HG02759 (cell line): ENCODE results near the gene FAM78A.

Experiments used
- ATAC-seq: cut with Tn5 transposase; IDR thresholded peaks from one replicate; pipeline ENCODE4 v1.9.1; 2021; ENCODE audit warnings: mild to moderate bottlenecking, moderate library complexity; ENCODE audit not compliant: unreplicated experiment

Gene FAM78A

GRCh38 chr9:131240047-131240921 lies 36.0 kb downstream of the FAM78A start:
- no peak for ATAC-seq

- ATAC-seq: no peak
Measured at GRCh38 chr9:131239161-131239975, 36.9 kb downstream of the FAM78A start.

- peak; percentile 26 for ATAC-seq
Measured at GRCh38 chr9:131238402-131239021, 37.8 kb downstream of the FAM78A start.

- ATAC-seq: peak; percentile 90
Measured at GRCh38 chr9:131237931-131238401, 38.3 kb downstream of the FAM78A start.

- no peak for ATAC-seq
Measured at GRCh38 chr9:131237291-131237690, 39.0 kb downstream of the FAM78A start.

GRCh38 chr9:131236761-131237160 lies 39.5 kb downstream of the FAM78A start:
- ATAC-seq: no peak

GRCh38 chr9:131236161-131236560 lies 40.1 kb downstream of the FAM78A start:
- no peak for ATAC-seq

GRCh38 chr9:131235480-131235851 lies 40.8 kb downstream of the FAM78A start:
- ATAC-seq: no peak

- ATAC-seq: no peak
Measured at GRCh38 chr9:131234799-131235479, 41.4 kb downstream of the FAM78A start.

GRCh38 chr9:131233995-131234394 lies 42.3 kb downstream of the FAM78A start:
- ATAC-seq: no peak

GRCh38 chr9:131233556-131233955 lies 42.8 kb downstream of the FAM78A start:
- no peak for ATAC-seq

GRCh38 chr9:131228988-131229387 lies 47.3 kb downstream of the FAM78A start:
- ATAC-seq: no peak

- no peak for ATAC-seq
Measured at GRCh38 chr9:131227959-131228460, 48.3 kb downstream of the FAM78A start.

GRCh38 chr9:131227112-131227958 lies 49.0 kb downstream of the FAM78A start:
- ATAC-seq: no peak

GRCh38 chr9:131226226-131226625 lies 50.1 kb downstream of the FAM78A start:
- ATAC-seq: no peak

GRCh38 chr9:131222460-131222859 lies 53.9 kb downstream of the FAM78A start:
- no peak for ATAC-seq

- no peak for ATAC-seq
Measured at GRCh38 chr9:131220485-131220884, 55.8 kb downstream of the FAM78A start.

GRCh38 chr9:131218370-131218769 lies 57.9 kb downstream of the FAM78A start:
- ATAC-seq: no peak

GRCh38 chr9:131217331-131218031 lies 58.8 kb downstream of the FAM78A start:
- no peak for ATAC-seq
